Naive thymus-derived CD8-positive, alpha-beta T cell (primary cell): Measurements from ENCODE around the gene CBX4. TPM values are rescaled to one million over a fixed set of nuclear protein-coding genes. Genes with fewer than 3 reads are reported as not detected.

ENCODE experiments used
- ATAC-seq, 2 donors: fragments of 150-1000 bp; cut with Tn5 transposase in 1 of 2; sonication (Bioruptor Pico), chemical (Tn5 transposase) in 1 of 2; 1 replicate in 1 of 2; 2 replicates in 1 of 2; pipeline ENCODE4 v1.10.0; 2021; ENCODE audit warnings: mild to moderate bottlenecking in 2 of 2, moderate library complexity in 2 of 2
- POLR2A ChIA-PET: fragments of 350-600 bp; sonication (Branson Sonifier 250); formaldehyde crosslinking; loops from one replicate; lab custom pipeline; 2021; ENCODE audit warnings: antibody characterized with exemption; lab: Charles Lee
- DNase-seq, 10 donors: peaks; one replicate each; pipeline versions ENCODE4 v3.0.0 to v3.0.0-alpha.2; 2020 to 2022
- H3K27ac Mint-ChIP-seq, 10 donors: one replicate each; pipeline ENCODE4 v1.8.0; 2020 to 2022; ENCODE audit warnings: mild to moderate bottlenecking in 10 of 10, mixed read lengths in 10 of 10, moderate library complexity in 4 of 10, inconsistent platforms in 1 of 10
- H3K27me3 Mint-ChIP-seq, 5 donors: one replicate each; pipeline ENCODE4 v1.8.0; 2021 to 2022; ENCODE audit warnings: mixed read lengths in 5 of 5
- H3K36me3 Mint-ChIP-seq, 3 donors: one replicate each; pipeline ENCODE4 v1.8.0; 2020 to 2022; ENCODE audit warnings: mixed read lengths in 3 of 3, mild to moderate bottlenecking in 2 of 3, inconsistent platforms in 1 of 3
- H3K4me1 Mint-ChIP-seq, 4 donors: one replicate each; pipeline ENCODE4 v1.8.0; 2021 to 2022; ENCODE audit warnings: mixed read lengths in 4 of 4
- H3K4me3 Mint-ChIP-seq, 10 donors: one replicate each; pipeline ENCODE4 v1.8.0; 2020 to 2022; ENCODE audit warnings: mild to moderate bottlenecking in 10 of 10, mixed read lengths in 10 of 10, moderate library complexity in 6 of 10, inconsistent platforms in 1 of 10
- H3K9me3 Mint-ChIP-seq, 9 donors: one replicate each; pipeline ENCODE4 v1.8.0; 2020 to 2022; ENCODE audit warnings: mixed read lengths in 9 of 9, mild to moderate bottlenecking in 3 of 9, inconsistent platforms in 1 of 9, moderate library complexity in 1 of 9
- polyA plus RNA-seq, 3 donors: library from polyadenylated mRNA; unstranded; fragments of 300-500 nt; fragmentation: Illumina TruSeq; gene quantifications; one replicate each; pipeline ENCODE4 v1.2.3, GENCODE V29; 2021
- total RNA-seq, 8 experiments: library from RNA in 2 of 8; stranded (reverse) in 2 of 8; gene quantifications; one replicate each; pipeline ENCODE4 v1.2.3 and lab custom pipeline; 2021 to 2026

The CBX4 gene
- total and polyA plus RNA-seq, 5 experiments from 2014 or later = 4.3 to 80.7 (median 16.0) TPM

GRCh38 chr17:79821331-79822095 is 17.7 kb downstream of the CBX4 start:
- ATAC-seq (no peak), DNase-seq (no peak)
- POLR2A ChIA-PET = interaction anchor here (0.7 to 1.0 kb wide), 3 partner anchors 9 to 18 kb away, joined by 3 read pairs; partner anchors contain the start of gene CBX4
- Mint-ChIP-seq H3K9me3 (no peaks in the 10 kb centered on the region), H3K27ac (peak overlapping the region in 1 of 10 donors; percentile 8), H3K4me1 (peaks cover 2 to 9% (median 6%) of the 10 kb centered on the region in 4 donors), H3K36me3 (peaks cover 0 to 2% (median 0%) of the 10 kb centered on the region in 3 donors), H3K4me3 (no peak overlapping the region), H3K27me3 (peaks cover 2 to 52% (median 26%) of the 10 kb centered on the region in 5 donors)

- Mint-ChIP-seq H3K36me3 (peaks cover 0 to 4% (median 0%) of the 10 kb centered on the region in 3 donors), H3K4me3 (no peak overlapping the region), H3K9me3 (peaks cover 0 to 1% (median 0%) of the 10 kb centered on the region in 9 donors), H3K4me1 (peaks cover 0 to 8% (median 4%) of the 10 kb centered on the region in 4 donors), H3K27me3 (peaks cover 6 to 52% (median 30%) of the 10 kb centered on the region in 5 donors), H3K27ac (no peak overlapping the region)
- no peak for DNase-seq
- no peak for ATAC-seq
- POLR2A ChIA-PET = interaction anchor here (1.0 kb wide), 1 partner anchor 18 kb away, joined by 3 read pairs; the partner anchor contains the start of gene CBX4
Measured at GRCh38 chr17:79820959-79821330, 18.3 kb downstream of the CBX4 start.

GRCh38 chr17:79819534-79820276 is 19.5 kb downstream of the CBX4 start:
- Mint-ChIP-seq H3K27ac (no peak overlapping the region), H3K9me3 (peaks cover 0 to 2% (median 0%) of the 10 kb centered on the region in 9 donors), H3K4me3 (no peak overlapping the region), H3K27me3 (peaks cover 7 to 54% (median 31%) of the 10 kb centered on the region in 5 donors), H3K36me3 (peaks cover 0 to 4% (median 0%) of the 10 kb centered on the region in 3 donors), H3K4me1 (peaks cover 0 to 6% (median 3%) of the 10 kb centered on the region in 4 donors)
- ATAC-seq = no peak
- POLR2A ChIA-PET = interaction anchor here (1.0 kb wide), 1 partner anchor 14 kb away, joined by 3 read pairs; no protein-coding TSS in a partner anchor
- no peak for DNase-seq

- ATAC-seq (no peak), DNase-seq (no peak)
- Mint-ChIP-seq H3K27ac (no peak overlapping the region), H3K36me3 (peaks cover 0 to 2% (median 0%) of the 10 kb centered on the region in 3 donors), H3K27me3 (peaks cover 12 to 54% (median 32%) of the 10 kb centered on the region in 5 donors), H3K9me3 (peaks cover 0 to 2% (median 0%) of the 10 kb centered on the region in 9 donors), H3K4me1 (peaks cover 5 to 12% (median 9%) of the 10 kb centered on the region in 4 donors), H3K4me3 (no peak overlapping the region)
- POLR2A ChIA-PET = interaction anchor here (1.0 kb wide), 1 partner anchor 14 kb away, joined by 3 read pairs; no protein-coding TSS in a partner anchor
Measured at GRCh38 chr17:79819085-79819484, 20.2 kb downstream of the CBX4 start.

GRCh38 chr17:79818026-79818758 is 21.0 kb downstream of the CBX4 start:
- no peak for DNase-seq
- Mint-ChIP-seq H3K27me3 (peaks cover 12 to 55% (median 34%) of the 10 kb centered on the region in 5 donors), H3K9me3 (peaks cover 0 to 2% (median 0%) of the 10 kb centered on the region in 9 donors), H3K27ac (no peak overlapping the region), H3K4me1 (peaks cover 5 to 12% (median 11%) of the 10 kb centered on the region in 4 donors), H3K4me3 (no peak overlapping the region), H3K36me3 (peaks cover 0 to 2% (median 0%) of the 10 kb centered on the region in 3 donors)
- no peak for ATAC-seq
- POLR2A ChIA-PET = interaction anchor here (1.2 to 1.4 kb wide), 2 partner anchors 10 to 12 kb away, joined by 3 read pairs; no protein-coding TSS in a partner anchor

GRCh38 chr17:79815836-79816461 is 23.3 kb downstream of the CBX4 start:
- Mint-ChIP-seq H3K27me3 (peaks cover 17 to 49% (median 37%) of the 10 kb centered on the region in 5 donors), H3K4me3 (peak overlapping the region in 7 of 10 donors; percentile 19 to 68 (median 47)), H3K36me3 (peaks cover 0 to 2% (median 0%) of the 10 kb centered on the region in 3 donors), H3K27ac (peak overlapping the region in 1 of 10 donors; percentile 33), H3K9me3 (peaks cover 0 to 2% (median 0%) of the 10 kb centered on the region in 9 donors), H3K4me1 (peaks cover 9 to 25% (median 23%) of the 10 kb centered on the region in 4 donors)
- DNase-seq (no peak), ATAC-seq (no peak)
- POLR2A ChIA-PET = interaction anchor here (1.3 to 8.5 kb wide), 3 partner anchors 9 to 25 kb away, joined by 3 to 90 read pairs (median 7); partner anchors contain the start of gene CBX4

GRCh38 chr17:79814974-79815835 is 24.0 kb downstream of the CBX4 start:
- Mint-ChIP-seq H3K36me3 (peaks cover 0 to 2% (median 0%) of the 10 kb centered on the region in 3 donors), H3K27ac (no peak overlapping the region), H3K9me3 (peaks cover 0 to 2% (median 0%) of the 10 kb centered on the region in 9 donors), H3K4me3 (peak overlapping the region in 1 of 10 donors; percentile 70), H3K4me1 (peaks cover 12 to 29% (median 28%) of the 10 kb centered on the region in 4 donors), H3K27me3 (peaks cover 20 to 57% (median 38%) of the 10 kb centered on the region in 5 donors)
- POLR2A ChIA-PET = interaction anchor here (0.9 to 8.5 kb wide), 4 partner anchors 10 to 26 kb away, joined by 3 to 90 read pairs (median 5); partner anchors contain the start of gene CBX4
- DNase-seq = peak in 2 of 10 donors; percentile 29 to 65
- peak in 1 of 2 donors; percentile 33 for ATAC-seq

GRCh38 chr17:79814127-79814973 is 24.9 kb downstream of the CBX4 start:
- POLR2A ChIA-PET = interaction anchor here (0.9 to 8.5 kb wide), 4 partner anchors 10 to 26 kb away, joined by 3 to 90 read pairs (median 10); partner anchors contain the start of gene CBX4
- H3K4me3 Mint-ChIP-seq = peak overlapping the region; percentile 42 to 86 (median 70)
- H3K9me3 Mint-ChIP-seq = peaks cover 0 to 2% (median 0%) of the 10 kb centered on the region in 9 donors
- H3K4me1 Mint-ChIP-seq = peaks cover 12 to 34% (median 29%) of the 10 kb centered on the region in 4 donors
- no peak for ATAC-seq
- peaks cover 0 to 2% (median 0%) of the 10 kb centered on the region in 3 donors for H3K36me3 Mint-ChIP-seq
- peaks cover 20 to 61% (median 38%) of the 10 kb centered on the region in 5 donors for H3K27me3 Mint-ChIP-seq
- DNase-seq = peak in 1 of 10 donors; percentile 65
- H3K27ac Mint-ChIP-seq = peak overlapping the region in 4 of 10 donors; percentile 29 to 66 (median 44)

- H3K27me3 Mint-ChIP-seq = peaks cover 27 to 69% (median 42%) of the 10 kb centered on the region in 5 donors
- DNase-seq (peak in 1 of 10 donors; percentile 19), ATAC-seq (no peak)
- H3K36me3 Mint-ChIP-seq = peaks cover 0 to 2% (median 0%) of the 10 kb centered on the region in 3 donors
- H3K4me3 Mint-ChIP-seq = peak overlapping the region in 4 of 10 donors; percentile 41 to 76 (median 56)
- H3K27ac Mint-ChIP-seq = peak overlapping the region in 1 of 10 donors; percentile 66
- POLR2A ChIA-PET = interaction anchor here (2.3 to 8.5 kb wide), 5 partner anchors 9 to 27 kb away, joined by 7 to 90 read pairs (median 39); partner anchors contain the start of genes CBX4 and CBX8
- H3K9me3 Mint-ChIP-seq = peaks cover 0 to 2% (median 0%) of the 10 kb centered on the region in 9 donors
- H3K4me1 Mint-ChIP-seq = peaks cover 14 to 38% (median 34%) of the 10 kb centered on the region in 4 donors
Measured at GRCh38 chr17:79813297-79814126, 25.7 kb downstream of the CBX4 start.
